ENCODE results near the gene SDK1. TPM values are rescaled to one million over a fixed set of nuclear protein-coding genes. Genes with fewer than 3 reads are reported as not detected.

SDK1 gene
- total RNA-seq, 1 experiment from 2014 or later = 1.8 TPM

GRCh38 chr7:3977391-3977790, 676.3 kb downstream of the SDK1 start:
- DNase-seq (ENCODE audit: low spot score) = no peak

- no peak for DNase-seq (ENCODE audit: low spot score)
Measured at GRCh38 chr7:3978839-3979238, 677.8 kb downstream of the SDK1 start.

DNA sequence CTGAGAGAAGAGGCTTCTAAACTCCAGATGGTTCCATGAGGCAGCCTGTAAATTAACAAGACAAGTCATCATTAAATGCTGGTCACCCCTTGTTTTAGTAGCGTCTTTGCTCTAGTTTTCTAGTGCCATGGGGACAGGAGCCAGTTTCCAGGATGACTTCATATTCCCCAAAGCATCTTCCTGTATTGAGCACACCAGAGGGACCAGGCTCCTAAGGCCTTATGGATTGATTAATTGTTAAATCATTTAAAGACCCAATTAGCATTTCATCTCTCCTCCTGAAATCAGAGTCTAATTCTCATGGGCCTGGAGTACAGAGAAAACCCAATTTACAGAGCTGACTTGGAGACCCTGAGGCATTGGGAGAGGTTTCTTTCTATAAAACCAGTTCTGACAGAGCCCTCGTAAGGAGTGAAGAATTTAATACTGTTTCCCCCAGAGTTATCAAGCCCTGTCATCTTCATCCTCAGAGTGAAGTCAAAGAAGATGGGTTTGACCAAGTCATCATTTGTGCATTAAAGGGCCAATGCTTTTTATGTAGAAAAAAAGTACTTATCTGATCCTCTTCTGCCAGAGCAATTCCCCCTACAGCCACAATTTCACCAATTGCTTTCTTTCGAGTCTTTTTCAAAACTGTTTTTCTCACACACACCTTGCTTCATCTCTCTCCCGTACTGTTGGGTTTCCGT, 678.7 kb downstream of the SDK1 start:
- peak; percentile 23 for DNase-seq (ENCODE audit: low spot score)

DNA sequence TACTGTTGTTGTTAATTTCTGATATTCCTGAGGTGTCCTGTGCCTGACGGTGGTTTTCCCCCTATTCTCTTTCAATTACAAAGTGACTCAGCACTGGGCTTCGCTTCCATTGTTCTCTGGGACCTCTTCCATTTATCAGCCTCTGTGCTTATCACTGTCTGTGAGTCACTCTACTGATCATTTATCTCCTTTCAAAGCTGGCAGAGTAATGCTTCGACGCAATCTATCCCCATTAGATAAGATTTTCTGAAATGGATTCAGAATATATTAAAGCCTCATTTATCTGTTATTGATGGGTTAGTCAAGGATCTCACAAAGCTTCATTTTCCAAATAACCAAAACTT, 679.2 kb downstream of the SDK1 start:
- DNase-seq (ENCODE audit: low spot score) = peak; percentile 92

DNA sequence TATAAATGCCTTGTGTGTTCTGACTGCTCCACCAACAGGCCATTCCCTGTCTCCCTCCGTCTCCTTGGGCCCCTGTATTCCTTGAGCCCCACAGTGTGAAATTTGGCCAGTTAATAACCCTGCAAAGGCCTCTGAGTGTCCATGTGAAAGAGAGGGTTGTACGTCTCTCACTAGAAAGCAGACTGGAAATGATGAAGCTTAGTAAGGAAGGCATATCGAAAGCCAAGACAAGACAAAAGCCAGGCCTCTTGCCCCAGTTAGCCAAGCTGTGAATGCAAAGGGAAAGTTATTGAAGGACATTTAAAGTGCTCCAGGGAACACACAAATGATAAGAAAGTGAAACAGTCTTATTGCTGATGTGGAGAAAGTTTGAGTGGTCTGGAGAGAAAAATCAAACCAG, 680.2 kb downstream of the SDK1 start:
- DNase-seq (ENCODE audit: low spot score) = no peak

GRCh38 chr7:3984456-3984855, 683.4 kb downstream of the SDK1 start:
- DNase-seq (ENCODE audit: low spot score) = no peak

GRCh38 chr7:3986927-3987326, 685.9 kb downstream of the SDK1 start:
- no peak for DNase-seq (ENCODE audit: low spot score)

DNA sequence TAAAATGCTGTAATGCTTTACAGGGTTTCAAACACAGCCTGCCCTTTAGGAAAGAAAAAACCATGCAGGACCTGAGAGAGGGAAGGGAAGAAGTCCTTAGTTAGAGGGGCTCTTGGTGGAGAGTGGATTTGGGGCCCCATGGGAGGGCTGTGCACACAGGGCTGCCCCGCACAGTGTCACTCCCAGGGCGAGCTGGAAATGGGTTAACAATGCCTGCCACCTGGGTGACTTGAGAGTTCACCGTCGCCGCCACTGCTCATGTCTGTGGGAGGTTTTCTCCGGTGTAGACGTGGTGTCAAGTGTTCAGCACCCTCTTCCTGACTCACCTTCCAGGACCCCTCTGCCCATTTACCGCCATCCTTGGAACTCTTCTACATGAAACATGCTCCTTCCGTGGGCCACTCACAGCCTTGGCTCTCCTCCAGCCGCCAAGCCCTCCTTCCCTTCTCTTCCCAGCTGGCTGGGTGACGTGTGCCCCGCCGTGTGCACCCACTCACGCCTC, 686.4 kb downstream of the SDK1 start:
- DNase-seq (ENCODE audit: low spot score) = no peak

- DNase-seq (ENCODE audit: low spot score) = no peak
Measured at GRCh38 chr7:3989723-3990122, 688.7 kb downstream of the SDK1 start.

- DNase-seq (ENCODE audit: low spot score) = no peak
Measured at GRCh38 chr7:3991731-3992231, 690.7 kb downstream of the SDK1 start.

DNA sequence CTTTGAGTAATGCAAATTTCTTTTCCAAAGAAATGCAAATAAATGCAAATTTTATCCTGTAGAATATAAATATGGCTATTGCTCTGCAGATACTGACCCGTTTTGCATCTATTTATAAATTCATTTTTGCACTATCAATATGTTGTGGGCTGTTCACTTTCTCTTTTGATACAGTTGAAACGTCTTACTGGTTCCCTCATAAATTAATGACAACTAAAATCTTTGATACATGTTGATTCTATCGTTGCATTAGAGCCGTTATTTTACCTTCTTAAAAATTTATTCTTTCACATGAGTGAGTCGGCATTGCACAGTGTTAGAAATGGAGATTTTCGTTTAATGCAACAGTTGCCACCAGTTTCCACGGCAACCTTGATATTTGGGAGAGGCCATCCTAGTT, 691.8 kb downstream of the SDK1 start:
- no peak for DNase-seq (ENCODE audit: low spot score)

GRCh38 chr7:3994764-3995163, 693.7 kb downstream of the SDK1 start:
- DNase-seq (ENCODE audit: low spot score) = no peak

GRCh38 chr7:3995187-3995586, 694.1 kb downstream of the SDK1 start:
- DNase-seq (ENCODE audit: low spot score) = no peak

GRCh38 chr7:3998060-3998459, 697.0 kb downstream of the SDK1 start:
- DNase-seq (ENCODE audit: low spot score) = no peak

DNA sequence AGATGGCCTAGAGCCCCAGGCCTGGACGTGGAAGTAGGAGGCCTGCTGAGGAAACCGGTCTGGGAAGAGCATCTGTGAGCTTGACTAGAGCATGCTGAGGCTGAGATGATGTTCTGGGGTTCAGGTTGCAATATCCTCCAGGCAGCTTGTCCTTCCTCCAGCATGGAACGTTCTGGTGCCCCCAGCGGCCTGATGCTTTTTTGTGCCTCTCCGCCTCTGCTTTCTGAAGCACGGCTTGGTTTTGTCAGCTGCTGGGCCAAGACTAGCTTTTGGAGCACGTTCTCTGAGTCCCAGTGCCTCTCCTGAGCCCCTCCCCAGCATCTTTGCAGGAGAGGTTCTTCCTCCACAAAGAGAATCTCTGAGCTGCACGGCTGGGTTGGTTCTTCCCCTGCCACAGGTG, 699.1 kb downstream of the SDK1 start:
- no peak for DNase-seq (ENCODE audit: low spot score)

DNA sequence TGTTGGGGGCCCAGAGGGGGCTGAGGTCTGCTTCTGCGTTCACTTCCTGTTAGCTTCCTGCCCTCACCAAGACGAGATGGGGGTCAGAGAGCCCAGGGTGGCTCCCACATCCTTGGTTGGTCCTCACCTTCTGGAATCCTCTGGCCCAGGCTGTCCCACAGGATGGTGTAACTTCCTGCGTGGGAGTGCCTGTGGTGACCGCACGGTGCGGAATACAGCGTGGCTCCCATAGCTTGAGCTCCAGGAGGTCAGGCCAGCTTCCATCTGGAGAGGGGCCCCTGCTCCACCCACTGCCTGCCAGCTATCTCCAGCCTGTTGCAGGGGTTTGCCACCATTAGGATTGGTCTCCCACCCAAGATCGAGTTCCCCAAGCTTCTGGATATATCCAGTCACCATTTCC, 699.9 kb downstream of the SDK1 start:
- no peak for DNase-seq (ENCODE audit: low spot score)

- DNase-seq (ENCODE audit: low spot score) = no peak
Measured at GRCh38 chr7:4001742-4002141, 700.7 kb downstream of the SDK1 start.

DNA sequence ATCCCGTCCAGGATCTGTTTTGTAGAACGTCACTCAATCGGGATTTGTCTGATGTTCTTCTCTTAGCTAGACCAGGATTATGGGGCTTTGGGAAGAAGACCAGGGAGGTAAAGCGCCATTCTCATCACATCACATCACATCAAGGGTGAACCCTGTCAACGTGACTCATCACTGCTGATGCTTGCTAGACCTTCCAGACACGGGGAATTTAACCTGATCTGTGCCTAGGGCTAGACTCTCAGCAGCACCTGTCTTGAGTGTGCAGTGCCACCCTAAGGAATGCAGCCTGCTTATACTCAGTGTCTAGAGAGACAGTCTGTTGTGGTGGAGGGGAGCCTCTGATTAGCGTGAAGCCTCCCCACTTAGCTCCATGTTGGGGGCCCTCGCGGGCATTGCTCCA, 702.5 kb downstream of the SDK1 start:
- no peak for DNase-seq (ENCODE audit: low spot score)

- DNase-seq (ENCODE audit: low spot score) = peak; percentile 41
Measured at GRCh38 chr7:4006687-4007086, 705.6 kb downstream of the SDK1 start.

GRCh38 chr7:4009211-4010060, 708.4 kb downstream of the SDK1 start:
- no peak for DNase-seq (ENCODE audit: low spot score)

GRCh38 chr7:4010061-4010605, 709.1 kb downstream of the SDK1 start:
- no peak for DNase-seq (ENCODE audit: low spot score)

DNA sequence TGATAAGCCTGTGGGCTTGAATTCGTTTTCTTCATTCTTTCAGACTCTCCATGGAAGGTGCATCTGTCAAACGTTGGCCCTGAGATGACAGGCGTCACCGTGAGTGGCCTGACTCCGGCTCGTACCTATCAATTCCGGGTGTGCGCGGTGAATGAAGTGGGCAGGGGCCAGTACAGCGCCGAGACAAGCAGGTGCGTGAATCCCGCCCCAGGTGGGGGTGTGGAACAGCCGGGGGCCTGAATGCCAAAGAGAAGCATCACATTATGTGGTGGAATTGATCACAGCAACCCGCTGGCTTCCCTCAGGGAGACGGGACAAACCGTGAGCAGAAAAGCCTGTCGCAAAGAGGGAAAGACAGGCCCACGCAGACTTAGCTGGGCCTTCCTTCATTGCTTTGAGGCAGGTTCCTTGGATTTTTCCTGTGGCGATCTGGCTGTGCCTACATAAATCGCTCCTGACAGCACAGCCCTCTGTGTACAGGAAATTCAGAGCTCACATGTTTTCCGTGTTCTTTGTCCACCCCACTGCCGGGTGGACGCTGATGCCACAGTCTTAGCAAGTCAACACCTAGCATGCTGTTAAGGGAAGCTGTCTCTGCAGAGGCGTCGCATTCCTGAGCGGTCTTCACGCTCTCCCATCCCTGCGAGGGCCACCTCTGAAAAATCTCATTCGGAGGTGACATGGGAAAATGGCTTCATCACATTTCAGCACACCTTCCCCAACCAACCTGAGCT, 710.0 kb downstream of the SDK1 start:
- DNase-seq (ENCODE audit: low spot score) = no peak
